Activated T-cell treated with anti-CD3 and anti-CD28 coated beads for 48 hours (primary cell): ENCODE data around the gene NEK10.

Experiments used
- DNase-seq: peaks from one replicate; pipeline ENCODE4 v3.0.0-alpha.2; 2020; ENCODE audit warnings: low read depth

Gene NEK10

DNA sequence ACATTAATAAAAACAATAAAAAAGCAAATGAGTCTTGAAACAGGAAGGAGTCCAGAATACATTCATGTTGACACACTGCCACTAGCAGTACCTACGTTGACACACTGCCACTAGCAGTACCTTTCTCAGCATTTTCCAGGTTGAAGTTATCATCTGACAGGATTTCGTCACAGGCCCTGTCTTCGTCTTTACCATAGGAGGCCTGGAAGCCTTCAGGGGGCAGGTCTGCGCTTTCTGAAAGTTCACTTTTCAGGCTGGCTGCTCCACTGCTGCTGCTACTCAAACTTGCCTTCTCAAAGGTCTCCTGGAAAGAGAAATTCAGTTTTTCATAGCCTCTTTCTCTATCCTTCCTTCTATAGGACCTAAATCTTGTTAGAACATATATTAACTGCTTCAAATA, 194.7 kb downstream of the NEK10 start:
- DNase-seq: no peak

DNA sequence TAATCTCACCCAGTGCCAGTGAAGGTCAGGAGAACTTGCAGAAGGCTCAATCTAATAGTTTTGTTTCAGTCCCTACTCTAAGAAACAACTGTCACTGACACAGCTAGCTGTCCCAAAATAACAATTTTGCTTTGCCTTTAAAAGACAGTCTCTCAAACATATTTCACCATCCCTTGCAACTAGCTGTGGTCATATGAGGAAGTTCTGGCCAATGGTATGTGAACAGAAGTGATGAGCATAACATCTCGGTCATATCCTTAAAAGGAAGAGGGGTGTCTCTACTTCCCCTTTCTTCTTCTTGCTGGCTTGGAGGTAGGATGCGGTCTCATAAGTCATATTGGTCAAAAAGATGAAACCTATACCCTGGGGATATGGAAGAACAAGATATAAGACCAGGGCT, 198.1 kb downstream of the NEK10 start:
- no peak for DNase-seq

DNA sequence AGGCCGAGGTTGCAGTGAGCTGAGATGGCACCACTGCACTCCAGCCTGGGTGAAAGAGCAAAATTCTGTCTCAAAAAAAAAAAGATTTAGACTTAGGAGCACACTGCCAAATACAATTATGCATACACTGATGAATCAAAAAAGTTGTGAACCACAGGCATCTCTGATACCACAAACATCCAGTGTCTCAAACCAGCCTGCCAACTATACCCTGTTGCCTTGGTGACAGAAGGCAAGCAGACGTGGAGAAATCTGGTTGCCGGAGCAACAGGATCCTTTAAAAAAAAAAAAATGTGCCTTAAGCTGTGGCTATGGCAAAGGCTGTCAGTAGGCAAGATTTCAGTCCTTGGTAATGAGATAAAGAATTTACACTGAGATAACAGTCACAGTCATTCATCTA, 202.3 kb downstream of the NEK10 start:
- DNase-seq: no peak

DNA sequence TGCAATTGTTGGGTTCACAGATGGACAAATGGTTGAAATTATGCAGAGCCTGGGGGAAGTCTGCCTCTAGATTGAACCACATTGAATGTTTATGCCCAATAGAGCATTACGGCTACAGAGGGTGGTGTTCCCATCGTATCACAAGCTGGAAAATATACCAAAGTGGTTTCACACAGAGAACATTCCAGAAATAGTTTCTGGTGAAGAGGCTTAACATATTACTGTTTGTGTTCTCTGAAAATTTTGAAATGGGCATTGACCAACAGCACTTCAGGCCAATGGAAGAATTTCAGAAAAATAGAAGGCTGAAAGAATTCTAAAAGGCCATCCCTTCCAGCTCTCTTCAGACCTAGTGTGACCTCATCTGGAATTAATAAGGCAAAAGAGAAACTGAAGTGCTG, 203.9 kb downstream of the NEK10 start:
- no peak for DNase-seq

DNA sequence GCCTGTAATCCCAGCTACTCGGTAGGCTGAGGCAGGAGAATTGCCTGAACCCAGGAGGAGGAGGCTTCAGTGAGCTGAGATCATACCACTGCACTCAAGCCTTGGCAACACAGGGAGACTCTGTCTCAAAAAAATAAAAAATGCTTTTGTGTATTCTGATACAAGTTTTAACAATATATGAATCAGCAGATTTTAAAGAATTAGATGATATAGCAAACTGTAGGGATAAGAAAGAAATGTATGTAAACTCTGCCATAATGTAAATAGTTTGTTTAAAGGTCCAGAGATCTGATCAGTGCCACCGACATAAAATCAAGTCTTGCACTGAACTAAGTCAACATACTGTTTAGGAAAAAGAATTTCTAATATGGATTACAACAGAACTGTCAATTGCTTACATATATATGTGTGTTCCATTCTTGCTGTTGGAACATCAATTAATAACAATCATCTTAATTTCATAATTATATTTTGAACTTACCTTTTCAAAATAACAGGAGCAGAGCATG, 208.3 kb downstream of the NEK10 start:
- no peak for DNase-seq

DNA sequence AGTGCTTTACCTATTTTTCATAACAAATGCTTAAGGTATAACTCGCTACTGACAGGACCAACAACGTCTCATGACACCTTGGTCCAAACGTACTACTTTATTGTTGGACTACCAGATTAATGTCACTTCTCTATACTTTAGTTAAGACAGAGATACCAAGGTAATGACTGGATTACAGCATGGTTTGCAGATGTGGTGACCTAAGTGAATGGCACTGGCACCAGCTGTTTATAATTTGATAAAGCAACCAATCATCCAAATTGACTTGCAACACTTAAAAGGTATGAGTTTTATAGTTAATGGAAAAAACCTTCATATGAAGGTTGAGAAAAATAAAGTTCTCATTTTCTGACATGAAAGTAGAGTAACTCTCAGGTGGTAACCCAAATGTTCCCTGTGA, 209.0 kb downstream of the NEK10 start:
- no peak for DNase-seq

DNA sequence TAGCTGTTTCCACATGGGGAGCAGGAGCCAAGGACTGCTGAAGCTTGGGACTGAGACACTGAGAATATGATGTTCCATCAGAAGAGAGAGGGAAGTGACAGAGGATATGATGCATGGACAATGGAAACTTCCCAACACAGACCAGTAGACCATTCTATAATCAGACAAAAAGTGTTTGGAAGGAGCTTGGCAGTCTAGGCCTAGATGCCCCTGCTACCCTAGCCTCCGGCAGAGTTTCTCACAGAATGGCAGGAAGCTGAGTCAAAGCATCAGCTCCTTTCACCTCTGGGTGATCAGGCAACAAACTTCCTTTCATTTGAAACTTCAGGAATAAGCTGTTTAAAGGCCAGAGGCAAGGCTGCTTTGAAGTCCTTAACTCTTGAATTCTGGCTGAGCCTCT, 222.0 kb downstream of the NEK10 start:
- no peak for DNase-seq

DNA sequence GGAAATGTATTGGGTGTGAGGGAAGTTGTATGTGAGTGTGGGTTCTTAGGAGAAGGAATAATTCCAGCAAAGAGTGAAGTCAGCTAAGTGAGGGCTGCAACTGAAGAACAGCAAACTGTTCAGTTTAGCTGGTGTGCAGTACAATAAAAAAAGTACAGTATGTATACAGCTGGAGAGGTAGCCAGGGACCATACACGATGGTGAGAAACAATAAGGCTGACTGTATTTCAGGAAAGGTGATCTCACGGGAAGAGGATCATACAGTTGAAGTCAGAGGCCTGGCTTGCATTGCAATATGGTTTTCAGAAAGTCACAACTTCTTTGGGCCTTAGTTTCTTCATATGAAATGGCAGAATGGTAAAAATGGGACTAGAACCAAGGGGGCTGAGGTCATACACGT, 222.4 kb downstream of the NEK10 start:
- DNase-seq: no peak

DNA sequence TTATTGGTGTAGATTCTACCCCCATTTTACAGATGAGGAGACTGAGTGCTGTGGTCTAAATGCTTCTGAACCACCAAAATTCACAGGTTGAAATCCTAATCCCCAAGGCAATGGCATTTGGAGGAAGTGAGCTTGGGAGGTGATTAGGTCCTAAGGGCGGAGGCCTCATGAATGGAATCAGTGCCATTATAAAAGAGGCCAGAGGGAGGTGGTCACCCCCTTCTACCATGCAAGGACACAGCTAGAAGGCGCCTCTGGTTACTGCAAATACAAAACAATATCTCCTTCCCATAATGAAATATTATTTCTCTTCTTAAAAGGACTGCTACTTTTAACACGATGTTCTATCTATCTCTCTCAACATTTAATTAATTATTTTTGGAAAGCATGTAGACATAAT, 223.5 kb downstream of the NEK10 start:
- no peak for DNase-seq

DNA sequence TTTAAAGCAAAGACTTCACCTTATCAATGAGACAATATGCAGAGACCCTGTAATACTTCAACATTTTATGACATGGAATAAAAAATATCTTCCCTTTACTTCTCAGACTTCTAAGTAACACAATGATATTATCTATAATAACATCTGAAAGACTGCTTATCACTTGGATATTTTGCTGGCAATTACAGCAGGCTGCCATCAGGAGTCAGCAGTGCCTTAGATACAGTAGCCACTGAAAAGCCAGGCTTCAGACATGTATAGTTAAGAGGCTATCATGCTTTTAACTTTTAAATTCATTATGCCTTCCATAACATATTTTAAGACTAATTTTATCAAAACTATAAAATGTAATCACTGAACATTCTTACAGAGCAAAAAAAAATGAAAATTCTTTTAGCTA, 227.5 kb downstream of the NEK10 start:
- DNase-seq: no peak

DNA sequence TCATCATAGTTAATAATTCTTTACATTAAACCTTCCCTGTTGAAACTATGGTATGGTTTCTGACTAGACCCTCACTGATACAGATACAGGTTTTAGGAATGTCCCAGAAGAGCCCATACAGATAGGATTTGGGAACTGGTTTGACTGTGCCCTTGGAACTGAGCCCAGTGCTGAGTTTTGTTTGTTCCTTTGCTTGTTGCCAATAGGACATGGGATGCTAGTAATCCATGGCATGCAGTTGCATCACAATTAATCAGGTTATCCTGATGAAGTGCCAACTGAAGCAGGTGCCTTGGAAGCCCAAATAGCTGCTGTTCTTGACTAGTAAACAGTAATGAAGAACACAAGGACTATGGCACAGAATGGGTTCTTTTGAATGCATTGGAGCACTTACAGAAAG, 230.6 kb downstream of the NEK10 start:
- no peak for DNase-seq

DNA sequence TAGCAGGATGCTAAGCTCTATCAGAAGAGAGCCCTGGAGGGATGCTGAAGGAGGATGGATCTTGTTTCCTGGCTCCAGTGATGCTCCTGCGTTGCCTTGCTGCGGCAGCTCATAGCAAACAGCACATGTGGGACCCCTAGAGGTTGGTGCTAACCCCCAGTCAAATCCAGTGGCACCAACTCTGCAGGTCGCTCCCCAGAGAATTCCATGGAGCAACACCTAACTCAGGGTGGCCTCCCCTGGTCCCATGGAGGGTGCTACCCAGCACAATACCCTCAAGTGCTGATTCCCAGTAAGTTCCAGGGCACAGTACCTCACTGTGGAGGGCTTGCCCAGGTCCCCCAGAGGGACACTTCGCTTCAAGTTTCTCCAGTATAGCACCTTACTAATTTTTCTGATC, 231.2 kb downstream of the NEK10 start:
- DNase-seq: no peak

DNA sequence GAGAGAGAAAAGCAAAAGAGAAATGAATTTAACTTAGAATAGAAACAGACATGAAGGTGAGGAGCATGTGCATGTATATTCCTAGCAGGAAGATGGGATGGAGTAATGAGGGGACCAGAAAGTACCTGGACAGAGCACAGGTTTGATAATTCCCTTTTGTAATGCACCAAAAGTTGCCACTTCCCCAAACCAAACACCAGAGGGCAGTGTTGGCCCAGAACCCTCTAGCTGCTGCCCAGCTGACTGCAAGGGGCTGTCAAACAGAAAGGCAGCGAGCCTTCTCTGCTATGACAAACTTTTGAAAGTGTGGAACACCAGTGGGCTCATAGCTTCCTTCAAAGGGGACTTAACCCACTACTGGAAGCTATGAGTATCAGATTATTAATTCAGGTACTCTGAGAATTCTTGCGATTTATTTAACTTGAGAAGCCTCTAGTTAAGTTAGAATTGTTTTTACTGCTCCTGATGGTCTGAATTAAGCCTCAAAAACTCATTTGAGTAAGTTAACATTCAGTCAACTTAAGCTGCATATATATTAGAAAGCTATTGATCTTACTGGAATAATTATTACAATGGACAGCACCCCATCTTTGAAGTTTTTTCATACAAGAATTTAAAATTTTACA, 234.9 kb downstream of the NEK10 start:
- peak; percentile 30 for DNase-seq

DNA sequence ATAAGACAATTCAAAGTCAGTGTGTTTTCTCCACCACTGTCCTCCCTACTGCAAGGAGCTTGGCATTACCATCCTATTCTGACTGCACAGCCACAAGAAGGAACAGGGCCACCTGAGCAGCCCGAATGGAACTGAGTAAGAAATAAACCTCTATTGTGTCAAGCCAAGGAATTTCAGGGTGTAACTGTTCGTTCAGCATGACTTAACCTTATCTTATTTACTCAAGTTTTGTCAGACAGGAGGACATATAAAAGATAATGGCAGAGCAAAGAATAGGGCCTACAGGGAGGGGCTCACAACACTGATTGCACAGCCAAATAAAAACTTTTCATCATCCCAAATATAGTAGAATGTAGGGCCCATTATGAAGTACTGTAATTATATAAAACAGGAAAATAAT, 236.1 kb downstream of the NEK10 start:
- no peak for DNase-seq

DNA sequence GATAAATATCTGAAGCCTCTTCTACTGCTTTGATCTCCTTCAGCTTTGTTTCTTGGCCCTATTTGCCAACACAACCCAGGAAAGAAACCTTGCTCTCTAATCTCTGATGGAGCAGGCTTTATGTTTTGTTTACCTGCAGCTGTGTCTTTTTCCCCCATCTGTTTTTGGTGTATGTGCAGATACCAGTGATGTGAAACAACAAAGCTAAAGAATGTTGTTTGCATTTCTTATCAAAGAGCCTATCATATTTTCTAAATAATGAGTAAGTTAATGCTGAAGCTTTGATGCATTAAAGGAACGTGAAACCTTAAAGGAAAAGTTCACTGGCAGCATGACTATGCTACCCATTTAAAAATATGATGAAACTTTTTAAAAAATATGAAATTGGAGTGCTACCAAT, 238.4 kb downstream of the NEK10 start:
- DNase-seq: no peak

DNA sequence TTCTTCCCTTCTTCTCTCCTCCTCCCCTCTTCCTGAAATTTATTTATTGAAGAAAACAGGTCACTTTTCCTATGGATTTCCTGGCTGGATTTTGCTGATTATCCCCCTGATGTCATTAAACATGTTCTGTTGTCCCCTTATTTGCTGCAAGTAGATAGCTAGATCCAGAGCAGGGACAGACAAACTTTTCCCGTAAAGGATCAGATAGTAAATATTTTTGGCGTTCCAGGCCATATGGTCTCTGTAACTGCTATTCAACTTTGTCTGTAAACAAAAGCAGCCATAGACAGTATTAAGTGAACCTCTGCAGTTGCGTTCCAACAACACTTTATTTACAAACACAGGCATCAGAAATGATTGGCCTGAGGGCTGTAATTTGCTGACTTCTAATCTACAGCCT, 241.3 kb downstream of the NEK10 start:
- no peak for DNase-seq

DNA sequence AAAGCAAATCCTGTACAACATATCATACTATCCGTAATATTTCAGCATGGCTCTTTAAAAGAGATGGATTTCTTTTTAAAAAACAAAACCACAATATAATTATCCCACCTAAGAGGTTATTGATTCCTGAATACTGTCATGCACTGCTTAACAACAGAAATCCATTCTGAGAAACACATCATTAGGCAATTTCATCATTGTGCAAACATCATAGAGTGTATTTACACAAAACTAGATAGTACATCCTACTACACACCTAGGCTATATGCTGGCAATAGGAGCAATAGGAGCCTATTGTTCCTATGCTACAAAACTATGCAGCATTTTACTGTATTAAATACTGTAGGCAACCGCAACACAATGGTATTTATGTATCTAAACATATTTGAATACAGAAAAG, 242.0 kb downstream of the NEK10 start:
- DNase-seq: no peak

DNA sequence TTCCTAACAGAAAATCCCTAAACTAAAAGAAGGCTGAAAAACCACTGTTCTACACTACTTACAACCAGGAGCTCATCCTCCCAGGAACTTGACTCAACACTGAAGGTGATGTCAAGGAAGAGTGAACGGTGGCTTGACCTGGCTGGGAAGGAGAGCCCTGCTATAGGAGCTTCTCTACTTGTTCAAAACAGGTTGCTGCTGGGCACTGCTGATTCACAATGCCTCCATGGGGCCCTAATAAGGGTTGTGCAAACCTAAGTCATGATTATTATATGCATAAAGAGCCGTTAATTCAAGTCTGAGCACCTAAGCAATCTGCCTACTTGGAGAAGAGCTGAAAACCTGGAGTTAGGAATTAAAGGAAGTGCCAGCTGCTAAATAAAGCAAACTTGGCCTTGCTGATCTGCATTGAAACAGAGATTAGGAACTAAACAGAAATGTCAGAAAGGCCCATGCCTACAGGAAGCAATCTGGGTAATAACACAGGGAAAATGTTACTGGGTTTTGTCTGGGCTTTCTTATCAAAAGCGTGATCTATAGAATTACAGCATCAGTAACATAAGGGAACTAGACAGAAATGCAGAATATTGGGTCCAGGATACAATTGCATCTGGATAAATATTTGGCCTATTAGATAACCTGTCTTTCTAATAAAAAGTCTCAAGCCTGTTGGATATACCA, 243.2 kb downstream of the NEK10 start:
- DNase-seq: no peak

DNA sequence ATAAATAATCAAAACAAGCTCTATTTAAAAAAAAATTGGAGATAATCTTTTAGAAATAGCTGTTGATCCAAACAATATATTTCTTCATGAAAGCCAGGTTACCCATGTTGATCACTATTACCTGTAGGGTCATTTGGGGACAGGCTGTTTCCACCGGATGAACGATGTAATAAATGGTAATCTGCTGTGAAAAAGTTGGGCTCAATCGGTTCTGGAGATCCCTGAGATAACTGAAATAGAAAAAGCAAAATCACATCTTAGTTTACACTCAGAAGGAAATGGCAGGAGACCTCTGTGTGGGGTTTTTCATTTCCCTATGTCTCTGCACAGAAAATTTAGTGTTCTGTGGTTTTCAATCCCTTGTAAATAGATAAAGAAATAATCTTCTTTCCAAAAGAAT, 249.5 kb downstream of the NEK10 start:
- no peak for DNase-seq

DNA sequence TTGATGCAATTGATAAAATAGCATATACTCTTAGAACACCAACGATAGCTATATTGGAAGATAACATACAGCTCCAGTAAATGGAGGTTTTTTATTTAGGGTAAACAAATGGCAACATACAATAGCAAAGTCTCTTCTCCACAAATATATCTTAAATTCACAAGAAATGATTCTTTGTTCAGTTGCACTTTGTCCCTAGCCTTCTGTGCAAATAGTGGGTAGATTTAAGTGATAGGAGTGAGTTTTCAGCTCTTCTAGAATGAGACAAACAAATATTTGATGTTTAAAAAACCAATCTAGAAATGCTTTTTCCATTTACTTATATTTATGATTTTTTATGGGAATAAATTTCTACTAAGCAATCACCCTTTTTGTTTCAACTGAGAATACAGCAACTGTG, 253.8 kb downstream of the NEK10 start:
- DNase-seq: no peak

DNA sequence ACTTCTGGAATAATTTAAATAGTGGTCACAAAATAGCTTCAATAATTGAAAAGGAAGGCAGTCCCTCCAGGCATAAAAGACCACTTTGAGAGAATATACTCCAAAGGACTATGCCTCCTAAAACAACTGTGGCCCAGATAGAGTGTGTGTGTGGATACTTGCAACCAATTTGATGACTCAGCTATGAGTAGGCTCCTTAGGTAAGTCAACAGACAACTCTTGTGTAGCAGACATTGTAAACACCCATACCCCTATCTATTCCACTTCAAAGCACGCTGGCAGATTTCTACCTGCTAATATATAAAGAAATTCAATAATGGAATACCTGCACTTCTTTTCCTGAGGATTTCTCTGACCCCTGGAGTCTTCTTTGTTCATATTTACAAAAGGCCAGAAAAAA, 254.5 kb downstream of the NEK10 start:
- no peak for DNase-seq

DNA sequence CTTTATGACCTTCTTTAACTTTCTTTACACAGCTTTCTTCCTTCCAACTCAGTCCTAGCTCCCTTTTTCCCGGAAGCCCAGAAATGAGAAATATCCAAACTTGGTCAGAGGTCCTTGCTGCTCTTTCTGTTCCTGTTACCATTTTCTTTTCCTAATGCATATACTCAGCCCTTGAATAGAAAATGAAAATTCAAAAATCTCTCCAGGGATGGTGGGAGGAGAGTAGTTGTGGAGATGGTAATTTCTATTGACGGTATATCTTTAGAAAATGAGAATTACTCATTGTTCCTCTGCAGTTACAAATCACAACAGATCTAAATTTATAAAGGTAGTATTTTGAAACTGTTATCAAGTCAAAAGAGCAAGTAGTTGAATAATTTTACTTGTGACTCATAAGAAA, 255.1 kb downstream of the NEK10 start:
- DNase-seq: no peak

DNA sequence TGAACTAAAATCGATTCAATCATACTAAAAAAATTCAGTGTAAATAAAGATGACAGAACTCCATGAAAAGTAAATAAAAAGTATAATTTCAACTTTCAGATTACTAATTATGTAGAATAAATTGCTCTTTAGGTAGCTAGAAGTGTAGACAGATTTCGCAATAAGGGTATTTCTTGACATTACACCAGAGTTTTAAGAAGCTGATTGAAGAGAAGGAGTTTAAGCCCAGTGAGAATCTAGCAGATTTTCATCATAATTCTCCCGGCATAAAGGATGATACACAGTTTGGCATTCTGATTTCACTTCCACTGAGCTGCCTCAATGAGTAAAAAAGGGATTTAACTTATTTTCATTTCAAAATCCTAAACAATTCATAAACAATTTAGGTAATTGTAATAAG, 259.2 kb downstream of the NEK10 start:
- no peak for DNase-seq

DNA sequence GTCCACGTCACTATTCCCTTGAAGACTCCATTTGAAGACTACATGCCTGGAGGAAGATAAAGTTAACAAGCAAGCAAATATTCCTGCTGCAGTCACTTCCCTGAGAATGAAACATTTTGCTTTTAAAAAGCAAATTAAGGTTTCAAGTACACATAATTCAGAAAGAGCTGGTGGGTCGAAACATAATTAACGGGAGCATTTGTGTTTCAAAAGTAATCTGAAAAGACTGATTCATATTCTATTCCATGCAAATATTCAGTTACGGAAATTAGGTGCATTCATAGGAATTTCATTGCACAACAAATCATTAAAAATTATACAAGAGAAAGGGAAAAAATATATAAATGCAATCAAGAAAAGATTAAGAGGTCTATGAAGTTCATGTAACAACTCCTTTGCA, 260.9 kb downstream of the NEK10 start:
- no peak for DNase-seq
